ENCODE results near the gene ANKFY1. TPM values are rescaled to one million over a fixed set of nuclear protein-coding genes. Genes with fewer than 3 reads are reported as not detected.

Gene ANKFY1
- total RNA-seq, 4 donors from 2014 or later: 36.8 to 55.0 (median 40.9) TPM

- no peak for TF ChIP-seq CTCF (IDR thresholded peaks at IDR 0.05; ENCODE audit: low read depth)
Measured at GRCh38 chr17:4199818-4200402, 63.9 kb downstream of the ANKFY1 start.

- no peak for TF ChIP-seq CTCF (IDR thresholded peaks at IDR 0.05; ENCODE audit: low read depth)
Measured at GRCh38 chr17:4198995-4199394, 64.8 kb downstream of the ANKFY1 start.

- no peak for TF ChIP-seq CTCF (IDR thresholded peaks at IDR 0.05; ENCODE audit: low read depth)
Measured at GRCh38 chr17:4195306-4195705, 68.5 kb downstream of the ANKFY1 start.

GRCh38 chr17:4194796-4195195 is 69.0 kb downstream of the ANKFY1 start:
- no peak for TF ChIP-seq CTCF (IDR thresholded peaks at IDR 0.05; ENCODE audit: low read depth)

GRCh38 chr17:4189280-4189679 is 74.5 kb downstream of the ANKFY1 start:
- TF ChIP-seq CTCF (IDR thresholded peaks at IDR 0.05; ENCODE audit: low read depth): no peak

- no peak for TF ChIP-seq CTCF (IDR thresholded peaks at IDR 0.05; ENCODE audit: low read depth)
Measured at GRCh38 chr17:4188076-4188475, 75.7 kb downstream of the ANKFY1 start.

- TF ChIP-seq CTCF (IDR thresholded peaks at IDR 0.05; ENCODE audit: low read depth): no peak
Measured at GRCh38 chr17:4187076-4187475, 76.7 kb downstream of the ANKFY1 start.
